Neural progenitor cell (in vitro differentiated cells): ENCODE measurements around the gene DPH3.

Experiments used
- CTCF ChIP-seq: fragments of 200-600 bp; sonication (generic); IDR thresholded peaks from 2 replicates; pipeline ENCODE4 v1.5.1; 2017; ENCODE audit warnings: antibody characterized with exemption, mild to moderate bottlenecking
- EZH2 ChIP-seq: fragments of 200-600 bp; sonication (generic); IDR thresholded peaks from 2 replicates; pipeline ENCODE4 v1.6.1; 2017; ENCODE audit warnings: antibody characterized with exemption, mild to moderate bottlenecking, moderate library complexity

GRCh38 chr3:16231983-16232382 lies 32.8 kb downstream of the DPH3 start:
- TF ChIP-seq CTCF: no peak
- TF ChIP-seq EZH2: no peak
